ENCODE results near the gene CFD.

- TF ChIP-seq EZH2phosphoT487 (IDR thresholded peaks at IDR 0.05; ENCODE audit: insufficient read depth, low read depth) (no peak), EZH2 (IDR thresholded peaks at IDR 0.05; ENCODE audit: insufficient read depth, poor library complexity, severe bottlenecking) (no peak)
Measured at GRCh38 chr19:873084-873483, 13.6 kb downstream of the CFD start.

All from GM23248 (cell line).